ENCODE measurements around the gene TSEN15. TPM values are rescaled to one million over a fixed set of nuclear protein-coding genes. Genes with fewer than 3 reads are reported as not detected.

TSEN15 gene
- total and polyA plus RNA-seq, 9 of the 15 experiments (the other 6 are each of a cell fraction or from before 2014, with no cell fraction given): 25.6 to 121 (median 91.3) TPM

DNA sequence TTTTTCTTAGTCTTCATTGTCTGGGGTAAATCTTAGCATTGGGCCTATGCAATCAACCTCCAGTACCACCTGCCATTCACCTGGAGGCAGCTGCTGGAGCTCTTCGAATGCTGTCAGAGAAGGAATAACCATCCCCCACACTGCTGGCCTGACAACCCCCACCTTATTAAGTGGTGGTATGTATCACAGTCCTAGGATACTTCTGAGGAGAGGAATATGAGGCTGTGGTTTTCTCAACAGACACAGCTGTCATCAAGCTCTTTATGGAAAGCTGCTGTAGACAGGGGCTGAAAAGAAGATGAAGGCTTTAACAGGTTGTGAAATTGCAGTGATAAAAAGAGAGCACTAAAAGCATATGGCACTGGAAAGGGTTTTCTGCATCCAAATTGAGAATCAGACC lies 61.7 kb downstream of the TSEN15 start (continued):
- TF ChIP-seq ATF6 (CRISPR knock-in tag; IDR thresholded peaks at IDR 0.05): no peak
- TF ChIP-seq HES1 (IDR thresholded peaks at IDR 0.05; ENCODE audit: low read depth): no peak
- TF ChIP-seq HOMEZ (CRISPR knock-in tag; IDR thresholded peaks at IDR 0.05): no peak
- TF ChIP-seq, protein P1, sequence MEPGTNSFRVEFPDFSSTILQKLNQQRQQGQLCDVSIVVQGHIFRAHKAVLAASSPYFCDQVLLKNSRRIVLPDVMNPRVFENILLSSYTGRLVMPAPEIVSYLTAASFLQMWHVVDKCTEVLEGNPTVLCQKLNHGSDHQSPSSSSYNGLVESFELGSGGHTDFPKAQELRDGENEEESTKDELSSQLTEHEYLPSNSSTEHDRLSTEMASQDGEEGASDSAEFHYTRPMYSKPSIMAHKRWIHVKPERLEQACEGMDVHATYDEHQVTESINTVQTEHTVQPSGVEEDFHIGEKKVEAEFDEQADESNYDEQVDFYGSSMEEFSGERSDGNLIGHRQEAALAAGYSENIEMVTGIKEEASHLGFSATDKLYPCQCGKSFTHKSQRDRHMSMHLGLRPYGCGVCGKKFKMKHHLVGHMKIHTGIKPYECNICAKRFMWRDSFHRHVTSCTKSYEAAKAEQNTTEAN (CRISPR knock-in tag; IDR thresholded peaks at IDR 0.05): no peak
- no peak for TF ChIP-seq ZNF431 (CRISPR knock-in tag; IDR thresholded peaks at IDR 0.05)
- TF ChIP-seq NCOA1 (IDR thresholded peaks at IDR 0.05; ENCODE audit: low read depth): no peak
- no peak for TF ChIP-seq NFIX (CRISPR knock-in tag; IDR thresholded peaks at IDR 0.05; ENCODE audit: low read depth)
- TF ChIP-seq, protein P2, sequence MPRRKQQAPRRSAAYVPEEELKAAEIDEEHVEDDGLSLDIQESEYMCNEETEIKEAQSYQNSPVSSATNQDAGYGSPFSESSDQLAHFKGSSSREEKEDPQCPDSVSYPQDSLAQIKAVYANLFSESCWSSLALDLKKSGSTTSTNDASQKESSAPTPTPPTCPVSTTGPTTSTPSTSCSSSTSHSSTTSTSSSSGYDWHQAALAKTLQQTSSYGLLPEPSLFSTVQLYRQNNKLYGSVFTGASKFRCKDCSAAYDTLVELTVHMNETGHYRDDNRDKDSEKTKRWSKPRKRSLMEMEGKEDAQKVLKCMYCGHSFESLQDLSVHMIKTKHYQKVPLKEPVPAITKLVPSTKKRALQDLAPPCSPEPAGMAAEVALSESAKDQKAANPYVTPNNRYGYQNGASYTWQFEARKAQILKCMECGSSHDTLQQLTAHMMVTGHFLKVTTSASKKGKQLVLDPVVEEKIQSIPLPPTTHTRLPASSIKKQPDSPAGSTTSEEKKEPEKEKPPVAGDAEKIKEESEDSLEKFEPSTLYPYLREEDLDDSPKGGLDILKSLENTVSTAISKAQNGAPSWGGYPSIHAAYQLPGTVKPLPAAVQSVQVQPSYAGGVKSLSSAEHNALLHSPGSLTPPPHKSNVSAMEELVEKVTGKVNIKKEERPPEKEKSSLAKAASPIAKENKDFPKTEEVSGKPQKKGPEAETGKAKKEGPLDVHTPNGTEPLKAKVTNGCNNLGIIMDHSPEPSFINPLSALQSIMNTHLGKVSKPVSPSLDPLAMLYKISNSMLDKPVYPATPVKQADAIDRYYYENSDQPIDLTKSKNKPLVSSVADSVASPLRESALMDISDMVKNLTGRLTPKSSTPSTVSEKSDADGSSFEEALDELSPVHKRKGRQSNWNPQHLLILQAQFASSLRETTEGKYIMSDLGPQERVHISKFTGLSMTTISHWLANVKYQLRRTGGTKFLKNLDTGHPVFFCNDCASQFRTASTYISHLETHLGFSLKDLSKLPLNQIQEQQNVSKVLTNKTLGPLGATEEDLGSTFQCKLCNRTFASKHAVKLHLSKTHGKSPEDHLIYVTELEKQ (CRISPR knock-in tag; IDR thresholded peaks at IDR 0.05): no peak
- no peak for TF ChIP-seq ZNF184 (CRISPR knock-in tag; IDR thresholded peaks at IDR 0.05)
- no peak for TF ChIP-seq ZNF830 (CRISPR knock-in tag; IDR thresholded peaks at IDR 0.05)
- no peak for TF ChIP-seq MED1 (CRISPR knock-in tag; IDR thresholded peaks at IDR 0.05; ENCODE audit: borderline replicate concordance)

Measured in K562 (cell line).